Activated CD4-positive, alpha-beta T cell treated with anti-CD3 and anti-CD28 coated beads, Interleukin-2, amount 50 U/mL, for 16 hours (primary cell): ENCODE data around the gene CRYBB3.

Source experiments
- DNase-seq: peaks from one replicate; pipeline ENCODE4 v3.0.0-alpha.2; 2020

The CRYBB3 gene

DNA sequence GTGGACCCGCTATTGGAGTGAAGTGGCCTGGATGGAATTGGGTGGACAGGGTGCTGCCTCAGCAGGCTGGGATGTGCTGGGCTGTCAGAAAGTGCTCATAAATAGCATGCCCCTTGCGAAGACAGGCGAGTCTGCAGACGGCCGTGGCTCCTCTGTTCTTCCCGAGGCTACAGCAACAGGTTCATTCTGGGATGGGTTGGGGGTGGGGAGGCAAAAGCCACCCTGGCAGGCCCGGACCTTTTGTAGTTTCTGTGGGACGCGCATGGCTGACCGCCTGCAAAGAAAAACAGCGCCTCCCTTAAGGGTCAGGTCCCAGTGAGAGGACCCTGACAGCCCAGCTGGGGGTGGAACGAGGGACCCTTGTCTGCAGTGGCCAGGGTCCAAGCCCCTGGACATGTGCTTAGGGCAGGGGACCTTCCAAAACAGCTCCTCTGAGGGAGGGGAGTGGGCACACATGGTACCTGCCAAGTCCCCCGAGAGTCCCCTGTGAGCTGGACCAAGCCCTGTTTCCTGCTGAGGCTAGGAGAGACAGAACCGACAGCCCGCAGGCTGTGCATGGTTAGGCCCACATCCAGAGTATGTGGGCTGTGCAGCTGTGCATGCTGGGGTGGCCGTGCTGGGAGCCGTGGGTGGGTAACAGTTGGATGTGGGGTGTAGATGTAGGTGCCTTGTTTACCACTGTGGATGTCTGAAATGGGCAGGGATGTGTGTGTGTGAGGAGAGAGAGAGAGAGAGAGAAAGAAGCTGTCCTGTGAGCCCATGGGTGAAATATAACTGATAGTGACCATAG lies at the start of gene CRYBB3:
Gene CRYBB3, plus strand, starts transcription at position 128 of the 790 bp plus-strand sequence. CDS start 1,539 bp downstream, outside the sequence.
- DNase-seq: no peak

DNA sequence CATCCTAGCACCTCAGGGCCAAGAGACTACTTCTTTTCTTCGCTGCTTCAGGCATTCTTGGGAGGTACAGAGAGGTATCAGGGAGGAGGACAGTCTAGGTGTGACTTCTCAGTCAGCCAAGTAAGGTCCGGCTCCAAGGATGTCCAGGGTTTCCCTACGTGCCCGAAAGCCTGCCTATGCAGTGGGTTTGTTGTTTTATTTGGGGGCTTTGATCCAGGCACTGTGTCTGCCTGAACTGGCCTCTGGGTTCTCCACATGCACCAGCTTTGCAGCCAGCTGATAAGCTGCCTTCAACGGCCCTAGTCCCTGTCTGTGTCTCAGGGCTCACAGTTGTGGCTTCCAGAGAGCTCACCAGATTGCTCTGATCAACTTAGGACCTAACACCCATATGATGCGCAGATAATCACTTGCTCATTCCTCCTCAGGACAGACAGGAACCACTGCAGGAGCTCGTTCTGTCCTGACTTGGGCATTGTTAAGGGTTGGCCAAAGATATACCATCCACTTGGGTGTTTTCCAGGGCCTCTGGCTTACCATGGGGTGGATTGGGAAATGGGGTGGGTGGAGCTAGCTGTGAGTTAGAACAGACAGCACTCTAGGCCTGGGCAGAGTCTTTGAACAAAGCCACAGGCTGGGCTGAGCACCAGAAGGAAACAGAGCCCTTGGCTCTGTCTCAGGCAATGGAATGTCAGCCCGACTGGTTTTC lies 45.5 kb upstream of the CRYBB3 start:
- no peak for DNase-seq

DNA sequence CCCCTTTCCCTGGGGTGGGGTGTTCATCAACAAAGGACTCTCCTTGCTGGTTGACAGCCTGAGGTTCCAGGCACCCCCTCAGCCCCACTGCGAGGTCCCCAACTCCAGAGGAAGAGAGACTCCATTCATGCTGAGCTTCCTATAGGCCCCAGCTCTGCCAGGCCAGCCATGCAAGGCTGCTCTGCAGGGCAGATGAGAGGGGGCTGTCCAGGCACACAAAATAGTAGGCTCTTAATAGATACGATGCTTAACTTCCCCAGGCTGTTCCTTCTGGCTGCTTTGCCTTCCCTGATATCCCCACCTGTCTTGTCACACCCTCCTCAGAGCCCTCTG lies 45.0 kb upstream of the CRYBB3 start:
- DNase-seq: no peak

DNA sequence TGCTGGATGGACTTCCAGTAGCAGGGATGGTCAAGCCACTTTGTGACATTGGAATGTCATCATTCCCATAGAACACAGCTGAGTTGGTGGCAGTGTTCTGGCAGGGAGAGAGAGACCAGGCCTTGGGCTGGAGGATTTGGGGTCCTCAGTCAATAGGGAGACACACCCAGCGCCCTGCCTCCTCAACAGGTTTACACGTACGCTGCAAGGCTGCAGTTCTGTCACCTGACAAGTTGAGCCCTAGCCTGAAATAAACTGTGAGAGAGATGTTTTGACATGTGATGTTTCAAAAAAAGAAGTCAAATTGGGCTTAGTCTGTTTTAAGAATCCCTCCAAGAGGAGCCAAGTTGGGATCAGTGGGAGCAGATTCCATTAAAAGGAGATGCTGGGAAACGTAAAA lies 42.9 kb upstream of the CRYBB3 start:
- DNase-seq: no peak

DNA sequence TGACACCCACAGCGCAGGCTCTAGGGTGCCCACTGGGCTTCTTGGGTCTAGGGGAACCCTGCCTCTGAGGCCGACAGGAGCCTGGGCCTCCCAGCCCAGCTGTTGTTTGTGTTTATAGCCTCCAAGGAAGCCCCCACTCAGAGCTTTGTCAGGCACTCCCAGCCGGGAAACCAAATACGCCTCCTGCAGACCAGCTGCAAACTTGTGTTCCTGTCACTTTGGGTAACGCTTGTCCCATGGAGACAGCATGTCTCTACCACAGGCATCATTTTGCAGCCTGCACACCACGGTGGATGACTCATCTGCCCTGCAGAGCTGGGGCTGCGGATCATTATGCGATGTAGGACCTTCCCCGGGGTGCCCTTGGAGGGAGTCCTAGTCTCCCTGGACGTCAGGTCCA lies 40.6 kb upstream of the CRYBB3 start:
- DNase-seq: no peak

DNA sequence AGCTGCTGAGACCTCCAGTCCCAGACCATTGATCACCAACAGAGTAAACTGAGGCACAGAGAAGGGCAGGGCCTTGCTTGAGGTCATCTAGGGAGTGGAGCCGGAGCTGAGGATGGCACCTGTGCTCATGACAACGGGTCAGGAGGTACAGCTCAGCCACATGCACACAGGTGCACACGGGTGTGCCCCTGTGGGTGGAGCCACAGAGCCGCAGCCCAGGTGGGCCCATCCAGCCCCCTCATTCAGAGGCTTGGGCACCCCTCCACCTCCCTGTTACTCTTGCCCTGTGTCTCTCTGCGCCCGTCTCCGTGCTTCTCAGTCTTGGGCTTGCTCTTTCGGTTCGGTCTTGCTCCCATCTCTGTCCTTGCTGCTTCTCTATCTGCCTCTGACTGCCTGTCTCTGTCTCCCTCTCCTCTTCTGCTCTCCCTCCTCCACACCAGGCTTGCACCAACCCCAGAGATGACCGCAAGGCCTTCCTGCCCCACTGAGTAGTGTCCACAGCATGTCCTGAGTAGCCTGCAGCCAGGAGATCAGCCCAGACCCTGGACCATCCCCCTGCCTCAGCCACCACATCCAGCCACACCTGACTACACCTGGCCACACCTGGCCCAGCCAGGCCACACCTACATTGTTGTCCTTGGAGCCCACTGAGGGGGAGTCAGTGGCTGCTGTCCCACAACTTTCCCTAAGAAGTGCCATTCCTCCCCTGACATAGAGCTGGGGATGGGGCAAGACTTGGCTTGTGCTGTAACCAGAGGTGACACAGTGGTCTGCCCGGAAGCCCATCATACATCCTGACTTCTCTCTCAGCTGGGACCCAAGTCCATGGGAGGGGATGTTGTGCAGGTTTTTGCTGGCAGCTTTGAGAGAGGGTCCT lies 39.3 kb upstream of the CRYBB3 start:
- no peak for DNase-seq

DNA sequence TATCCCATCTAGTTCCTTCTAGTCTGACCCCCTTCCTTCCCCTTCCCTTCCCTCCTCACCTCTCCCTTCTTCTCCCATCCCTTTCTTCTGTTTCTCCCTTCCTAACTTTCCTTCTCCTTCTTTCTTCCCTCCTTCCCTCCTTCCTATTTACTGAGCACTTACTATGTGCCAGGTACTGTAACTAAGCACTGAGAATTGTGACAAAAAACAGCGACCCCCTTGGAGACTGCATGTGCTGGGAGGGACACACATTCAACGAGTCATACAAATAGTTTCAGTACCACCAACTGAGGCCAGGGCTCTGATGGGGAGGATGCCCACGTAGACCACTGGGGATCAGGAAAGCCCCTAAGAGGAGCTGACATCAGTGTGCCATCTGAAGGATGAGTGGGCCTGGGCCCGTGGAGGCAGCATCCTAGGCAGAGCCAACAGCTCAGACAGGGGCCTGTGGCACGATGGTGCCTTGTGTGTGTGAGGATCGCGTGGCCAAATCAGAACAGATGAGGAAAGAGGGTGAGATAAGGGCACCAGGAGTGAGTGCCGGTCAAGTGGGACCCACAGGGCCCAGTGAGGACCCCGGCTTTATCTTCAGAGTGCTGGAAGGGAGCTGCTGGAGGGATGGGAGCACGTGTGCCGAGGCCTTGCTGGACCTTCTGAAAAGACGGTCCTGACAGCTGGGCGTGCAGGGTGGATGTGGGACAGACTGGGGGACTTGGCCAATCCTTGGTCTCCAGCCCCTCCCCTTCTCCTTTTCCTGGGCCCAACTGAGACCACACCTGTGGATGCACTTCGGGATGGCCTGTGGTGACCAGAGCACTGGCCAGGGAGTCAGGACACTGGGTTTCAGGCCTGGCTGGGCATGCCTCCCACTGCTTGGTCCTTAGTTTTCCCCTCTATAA lies 38.4 kb upstream of the CRYBB3 start:
- DNase-seq: no peak

DNA sequence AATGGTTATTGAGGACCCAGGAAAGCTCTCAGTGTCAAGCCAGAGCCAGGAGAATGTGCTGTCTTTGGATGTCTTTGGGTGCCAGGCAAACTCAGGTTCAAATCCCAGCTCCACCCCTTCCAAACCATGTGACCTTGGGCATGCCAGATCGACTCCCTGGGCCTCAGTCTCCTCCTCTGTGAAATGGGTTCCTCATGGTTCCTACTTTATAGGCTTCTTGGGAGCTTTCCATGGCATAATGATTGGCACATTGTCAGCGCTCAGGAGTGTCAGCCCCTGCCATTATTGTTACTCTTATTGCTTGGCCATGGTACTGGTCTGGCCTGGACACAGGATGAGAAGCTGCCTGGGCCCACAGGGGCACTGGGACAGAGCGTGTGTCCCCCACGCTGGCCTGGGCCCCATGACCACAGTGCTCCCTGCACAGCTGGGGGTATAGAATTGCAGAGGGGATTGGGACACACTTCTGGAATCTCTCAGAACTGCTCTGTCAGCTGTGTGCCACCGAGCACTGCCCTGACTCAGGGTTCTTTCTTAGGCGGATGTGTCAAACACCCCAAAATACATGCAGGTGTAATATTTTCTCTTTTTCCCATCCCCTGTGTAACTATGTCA lies 37.6 kb upstream of the CRYBB3 start:
- no peak for DNase-seq

DNA sequence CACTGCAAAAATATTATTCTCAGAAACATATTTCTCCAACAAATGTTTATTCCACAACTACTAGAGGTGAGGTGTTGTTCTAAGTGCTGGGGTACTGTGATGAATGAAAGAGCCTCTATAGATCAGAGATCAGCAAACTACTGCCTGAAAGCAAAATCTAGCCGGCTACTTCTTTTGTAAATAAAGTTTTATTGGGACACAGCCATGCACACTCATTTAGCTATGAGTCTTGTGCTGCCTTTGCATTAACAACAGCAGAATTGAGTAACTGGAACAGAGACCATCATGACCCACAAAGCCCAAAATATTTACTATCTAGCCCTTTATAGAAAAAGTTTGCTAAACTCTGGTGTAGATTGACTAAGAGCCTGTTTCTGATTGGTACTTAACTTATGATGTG lies 37.1 kb upstream of the CRYBB3 start:
- DNase-seq: no peak

DNA sequence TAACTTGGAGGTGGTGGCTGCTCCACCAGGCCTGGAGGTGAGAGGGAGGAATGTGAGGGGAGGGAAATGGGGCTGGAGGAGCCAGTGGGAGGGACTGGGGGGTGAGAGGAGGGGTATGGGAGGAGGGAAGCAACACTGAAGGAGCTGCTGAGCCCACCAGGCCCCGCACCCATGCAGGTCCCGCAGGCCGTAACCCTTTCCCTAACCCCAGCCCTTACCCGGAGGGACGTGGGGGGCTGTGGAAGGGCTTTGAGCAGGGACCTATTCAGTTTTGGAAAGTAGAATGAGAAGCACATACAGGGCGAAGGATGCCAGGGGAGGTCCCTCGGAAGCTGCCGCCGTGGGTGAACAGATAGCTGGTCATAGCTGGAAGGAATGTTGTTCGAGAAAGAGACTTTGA lies 33.9 kb upstream of the CRYBB3 start:
- no peak for DNase-seq

DNA sequence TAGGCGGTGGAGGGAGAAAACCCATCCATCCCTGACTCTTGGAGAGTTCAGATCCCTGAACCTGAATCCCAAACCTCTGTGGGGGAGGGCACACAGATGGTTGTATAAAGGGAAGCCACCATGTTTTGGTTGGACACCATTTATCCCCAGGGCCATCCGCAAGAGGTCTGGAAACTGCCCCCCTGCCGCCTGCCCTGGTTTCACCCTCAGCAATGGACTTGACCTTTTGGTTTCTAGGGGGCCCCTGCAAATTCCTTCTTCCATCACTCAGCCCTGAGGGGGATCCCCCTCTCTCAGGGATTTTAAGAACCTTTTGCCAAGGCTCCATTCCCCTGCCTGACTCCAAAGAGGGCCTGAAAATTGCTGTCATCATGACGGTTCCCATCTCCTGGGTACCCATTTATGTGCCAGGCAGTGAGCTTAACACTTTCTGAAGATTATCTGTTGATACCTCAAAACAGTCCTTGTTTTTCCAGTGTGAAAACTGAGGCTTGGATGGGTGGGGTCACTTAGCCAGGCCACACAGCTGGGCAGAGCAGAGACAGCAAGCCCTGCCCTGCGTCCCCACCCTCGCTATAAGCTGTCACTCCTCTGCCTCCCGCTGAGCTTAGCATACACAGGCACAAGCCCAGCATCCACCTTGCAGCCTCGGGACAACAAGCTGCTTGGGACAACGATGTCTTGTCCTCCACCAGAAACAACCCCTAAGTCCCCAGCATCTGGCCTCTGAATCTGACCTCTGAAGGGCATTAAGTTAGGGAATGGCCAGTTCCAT lies 33.2 kb upstream of the CRYBB3 start:
- DNase-seq: no peak

DNA sequence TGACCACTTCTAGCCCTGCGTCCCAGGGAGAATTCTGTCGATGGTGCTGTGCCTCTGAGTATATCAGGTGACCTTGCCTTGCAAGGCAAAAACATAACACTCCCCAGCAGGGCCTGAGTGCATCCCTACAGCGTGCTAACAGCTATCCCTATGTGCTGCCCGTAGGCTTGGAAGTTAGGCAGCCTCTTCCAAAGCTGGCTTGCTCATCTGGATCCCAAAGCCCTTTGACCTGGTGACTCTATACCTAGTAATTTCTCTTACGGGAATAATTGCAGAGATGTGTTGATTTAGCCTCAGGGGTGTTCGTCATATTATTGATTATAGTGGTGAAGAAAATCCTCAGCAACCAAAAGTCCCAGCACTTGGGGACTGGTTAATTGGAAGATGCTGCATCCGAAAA lies 32.6 kb upstream of the CRYBB3 start:
- no peak for DNase-seq

DNA sequence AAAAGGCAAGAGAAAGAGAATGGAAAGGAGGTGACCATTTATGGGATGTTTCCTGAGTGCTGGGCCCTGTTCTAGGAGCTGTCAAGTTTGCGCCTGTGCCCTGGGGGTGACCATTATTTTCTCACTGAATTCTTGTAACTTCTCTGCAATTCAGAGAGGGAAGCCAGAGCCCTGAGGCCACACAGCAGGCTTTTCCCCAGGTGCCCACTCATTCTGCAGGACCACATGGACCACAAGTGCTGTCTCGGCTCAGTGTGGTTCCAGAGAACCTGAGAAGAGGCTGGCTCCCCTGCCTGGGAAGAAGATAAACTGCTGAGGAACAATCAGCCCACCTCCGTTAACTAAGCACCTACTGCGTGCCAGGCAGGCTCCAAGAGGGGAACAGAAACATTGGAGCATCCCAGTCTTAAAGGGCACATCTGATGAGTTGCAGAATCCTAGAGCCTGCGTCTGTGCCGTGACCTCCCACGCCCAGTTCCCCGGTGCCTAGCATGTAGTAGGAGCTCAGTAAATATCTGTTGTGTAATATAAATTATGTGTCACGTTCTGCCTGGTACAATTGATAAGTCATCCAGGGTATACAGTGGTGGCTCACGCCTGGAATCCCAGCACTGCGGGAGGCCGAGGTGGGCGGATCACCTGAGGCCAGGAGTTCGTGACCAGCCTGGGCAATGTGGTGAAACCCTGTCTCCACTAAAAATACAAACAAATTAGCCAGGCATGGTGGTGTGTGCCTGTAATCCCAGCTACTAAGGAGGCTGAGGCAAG lies 31.6 kb upstream of the CRYBB3 start:
- no peak for DNase-seq

DNA sequence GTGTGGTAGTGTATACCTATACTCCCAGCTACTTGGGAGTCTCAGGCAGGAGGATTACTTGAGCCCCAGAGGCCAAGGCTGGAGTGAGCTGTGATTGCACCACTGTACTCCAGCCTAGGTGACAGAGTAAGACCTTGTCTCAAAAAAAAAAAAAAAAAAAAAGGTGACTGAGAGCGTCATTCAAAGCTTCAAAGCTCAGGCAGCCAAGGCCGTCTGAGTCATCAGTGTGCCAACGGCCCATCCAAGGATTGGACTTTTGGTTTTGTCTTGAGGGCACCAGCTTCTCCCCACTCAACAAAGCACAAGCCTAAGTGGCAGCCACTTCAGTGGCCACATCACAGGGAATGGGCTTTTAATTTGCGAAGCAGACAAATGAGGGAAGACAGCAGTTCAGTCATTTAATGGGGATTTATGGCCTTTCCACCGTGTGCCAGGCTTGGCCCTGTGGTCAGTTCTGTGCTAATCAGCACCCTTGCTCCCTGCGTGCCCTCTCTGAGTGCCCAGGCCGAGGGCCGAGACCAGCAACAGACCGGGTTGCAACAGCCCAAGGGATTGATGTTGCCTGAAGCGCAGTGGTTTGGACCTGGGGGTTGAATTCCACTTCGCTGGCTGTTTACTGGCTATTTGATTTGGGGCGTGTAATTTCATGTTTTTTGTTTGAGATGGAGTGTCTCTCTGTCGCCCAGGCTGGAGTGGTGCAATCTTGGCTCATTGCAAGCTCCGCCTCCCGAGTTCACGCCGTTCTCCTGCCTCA lies 30.2 kb upstream of the CRYBB3 start:
- no peak for DNase-seq

DNA sequence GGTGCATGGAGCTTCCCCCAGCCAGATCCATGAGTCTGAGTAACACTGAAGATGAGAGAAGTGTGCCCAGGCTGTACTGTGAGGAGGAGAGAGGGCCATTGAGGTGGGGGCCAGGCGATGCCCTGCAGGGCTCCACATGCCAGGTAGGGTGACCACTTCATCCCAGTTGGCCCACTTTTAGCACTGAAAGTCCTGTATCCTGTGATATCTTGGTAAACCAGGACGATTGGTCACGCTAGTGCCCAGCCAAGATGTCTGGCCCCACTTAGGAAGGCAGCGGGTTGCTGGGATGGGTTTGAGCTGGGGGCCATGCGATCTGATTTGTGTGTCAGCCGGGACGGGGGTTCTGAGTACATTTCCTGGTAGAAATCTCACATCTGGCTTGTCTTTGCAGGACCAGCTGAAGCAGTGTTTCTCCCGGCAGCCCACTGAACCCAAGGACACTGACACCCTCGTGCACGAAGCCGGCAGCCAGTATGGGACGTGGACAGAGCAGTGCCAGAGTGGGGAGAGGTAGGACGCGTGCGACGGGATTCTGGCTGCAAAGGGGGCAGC lies 29.2 kb upstream of the CRYBB3 start:
- no peak for DNase-seq

DNA sequence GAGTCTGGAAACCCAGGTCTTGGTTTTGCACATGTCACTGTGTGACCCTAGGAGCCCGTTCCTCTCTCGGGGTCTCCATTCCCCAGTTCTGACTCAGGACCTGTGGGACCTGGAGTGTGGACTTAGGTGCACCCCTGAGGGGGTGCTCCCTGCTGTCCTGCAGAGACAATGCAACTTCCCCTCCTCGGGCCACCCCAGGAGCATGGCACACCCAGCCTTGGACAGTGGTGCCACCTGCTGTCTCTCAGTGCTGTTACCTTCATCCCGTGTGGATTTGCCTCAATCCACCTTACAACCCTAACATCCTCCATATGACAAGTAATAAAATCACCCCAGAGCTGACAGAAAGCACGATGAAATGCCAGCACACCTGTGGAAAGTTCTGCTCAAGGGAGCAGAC lies 27.5 kb upstream of the CRYBB3 start:
- peak; percentile 24 for DNase-seq

DNA sequence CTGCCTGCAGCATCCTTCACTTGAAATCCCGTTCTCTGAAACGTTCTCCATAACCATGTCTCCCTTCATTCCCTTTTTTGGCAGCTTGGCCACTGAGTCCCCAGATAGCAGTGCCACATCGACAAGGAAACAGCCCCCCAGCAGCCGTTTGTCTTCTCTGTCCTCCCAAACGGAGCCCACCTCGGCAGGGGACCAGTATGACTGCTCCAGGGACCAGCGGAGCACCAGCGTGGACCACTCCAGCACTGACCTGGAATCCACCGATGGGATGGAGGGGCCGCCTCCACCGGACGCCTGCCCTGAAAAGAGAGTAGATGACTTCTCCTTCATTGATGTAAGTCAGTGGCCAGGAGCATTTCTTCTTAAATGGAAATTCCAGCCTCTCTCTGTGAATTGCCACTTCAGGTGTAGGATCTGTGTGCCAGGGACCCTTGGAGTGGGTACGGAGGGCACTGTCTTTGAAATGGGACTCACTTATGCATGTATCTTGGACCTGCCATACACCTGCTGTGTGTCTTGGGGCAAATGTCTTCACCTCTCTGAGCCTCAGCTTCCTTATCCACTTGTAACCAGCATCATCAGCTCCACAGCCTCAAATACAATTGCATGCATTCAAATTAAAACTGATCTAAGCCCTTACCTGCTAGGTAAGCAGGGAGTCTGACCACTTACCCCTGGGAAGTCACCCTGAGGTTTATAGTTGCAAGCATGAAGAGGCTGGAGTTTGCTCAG lies 25.3 kb upstream of the CRYBB3 start:
- DNase-seq: no peak

DNA sequence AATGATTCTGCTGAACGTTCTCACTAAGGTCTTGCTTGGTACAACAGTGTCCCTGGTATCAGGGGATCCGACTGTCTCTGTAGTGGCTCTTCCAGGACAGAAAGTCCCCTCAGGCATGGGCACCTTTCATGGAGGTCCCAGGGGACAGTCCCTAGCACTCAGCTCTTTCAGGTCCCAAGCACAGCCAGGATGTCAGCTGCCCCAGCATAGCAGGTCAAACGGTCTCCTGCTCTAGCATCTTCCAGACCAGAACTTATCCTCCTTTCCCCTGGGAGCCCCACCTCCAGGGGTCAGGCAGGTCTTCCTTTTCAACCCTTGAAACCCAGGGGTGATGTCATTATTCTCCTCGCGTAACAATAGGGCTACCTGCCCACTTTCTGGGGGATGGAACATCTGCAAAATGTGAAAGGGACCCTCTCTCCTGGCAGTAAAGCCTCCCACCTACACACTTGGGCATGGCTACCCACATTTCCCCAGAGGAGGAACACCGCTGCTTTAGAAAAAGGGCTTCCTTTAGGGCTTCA lies 24.7 kb upstream of the CRYBB3 start:
- DNase-seq: no peak
